ENCODE results near the gene OR9A2.

OR9A2 gene

DNA sequence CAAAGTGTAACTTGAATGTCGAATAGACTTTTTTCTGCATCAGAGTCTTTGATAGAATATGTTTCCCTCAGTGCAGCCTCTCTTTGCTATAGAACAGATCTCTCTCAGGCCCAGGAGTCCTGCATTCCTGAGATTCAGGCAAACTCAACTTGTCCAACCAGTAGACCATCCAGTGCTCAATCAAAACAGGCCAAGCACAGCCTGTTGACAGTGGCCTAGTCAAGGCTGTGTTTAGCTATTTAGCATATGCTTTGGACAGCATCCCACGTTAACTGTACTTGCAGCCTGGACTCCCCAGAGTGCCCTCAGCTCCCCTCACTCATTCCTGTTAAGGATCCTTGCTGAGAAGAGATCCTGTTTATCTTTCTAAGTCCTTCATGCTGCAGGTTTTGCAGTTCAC lies 41.5 kb upstream of the OR9A2 start:
- Histone ChIP-seq H4K20me1 (ENCODE audit: insufficient read depth, low read length) (no peaks in the 10 kb centered on the region), H3K79me2 (ENCODE audit: low read length) (no peaks in the 10 kb centered on the region), H3K36me3 (replicated peaks; ENCODE audit: insufficient read depth, low read length) (no peaks in the 10 kb centered on the region), H3K4me3 (ENCODE audit: low read length) (no peak overlapping the region), H2AFZ (ENCODE audit: low read length) (no peak overlapping the region), H3K4me2 (ENCODE audit: low read depth, low read length) (no peak overlapping the region), H3K9me3 (replicated peaks; ENCODE audit: insufficient read depth, low read length) (no peaks in the 10 kb centered on the region), H3K9me2 (replicated peaks; ENCODE audit: insufficient read depth, low read length) (no peaks in the 10 kb centered on the region), H3K9ac (ENCODE audit: low read length) (no peak overlapping the region), H3K4me1 (ENCODE audit: low read length) (no peaks in the 10 kb centered on the region), H3F3A (ENCODE audit: insufficient read depth, low read length) (no peaks in the 10 kb centered on the region), H3K27ac (ENCODE audit: low read length) (no peak overlapping the region), H3K27me3 (replicated peaks; ENCODE audit: insufficient read depth, low read length) (no peaks in the 10 kb centered on the region)
- TF ChIP-seq CTCF (IDR thresholded peaks at IDR 0.05; ENCODE audit: low read length) (no peak), EZH2 (optimal IDR thresholded peaks at IDR 0.05; ENCODE audit: low read depth, low read length) (no peak), EZH2phosphoT487 (IDR thresholded peaks at IDR 0.05; ENCODE audit: low read length) (no peak)
- DNase-seq: no peak

DNA sequence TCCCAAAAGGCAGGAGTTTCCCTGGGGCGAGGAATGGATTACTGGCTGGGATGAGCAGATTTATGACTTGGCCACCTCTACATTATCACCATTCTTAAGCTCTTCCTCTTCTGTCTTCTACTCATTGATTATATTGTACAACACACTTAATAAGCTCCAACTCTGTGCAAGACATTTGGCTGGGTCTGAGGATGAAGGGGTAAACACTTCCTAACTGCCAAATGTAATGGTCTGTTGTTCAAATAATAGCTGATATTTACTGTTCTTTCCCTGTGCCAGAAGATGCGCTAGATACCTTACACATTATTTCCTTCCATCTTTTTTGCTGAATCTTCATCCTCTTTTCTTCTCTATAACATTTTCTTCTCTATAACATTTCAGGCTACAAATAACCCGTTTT lies 36.8 kb upstream of the OR9A2 start:
- Histone ChIP-seq H3K9ac (ENCODE audit: low read length) (no peak overlapping the region), H2AFZ (ENCODE audit: low read length) (no peak overlapping the region), H3K9me3 (replicated peaks; ENCODE audit: insufficient read depth, low read length) (no peaks in the 10 kb centered on the region), H3K36me3 (replicated peaks; ENCODE audit: insufficient read depth, low read length) (no peaks in the 10 kb centered on the region), H3K4me2 (ENCODE audit: low read depth, low read length) (no peak overlapping the region), H3K4me3 (ENCODE audit: low read length) (no peak overlapping the region), H3K4me1 (ENCODE audit: low read length) (no peaks in the 10 kb centered on the region), H3K79me2 (ENCODE audit: low read length) (no peaks in the 10 kb centered on the region), H3F3A (ENCODE audit: insufficient read depth, low read length) (no peaks in the 10 kb centered on the region), H3K27me3 (replicated peaks; ENCODE audit: insufficient read depth, low read length) (no peaks in the 10 kb centered on the region), H4K20me1 (ENCODE audit: insufficient read depth, low read length) (no peaks in the 10 kb centered on the region), H3K27ac (ENCODE audit: low read length) (no peak overlapping the region), H3K9me2 (replicated peaks; ENCODE audit: insufficient read depth, low read length) (no peaks in the 10 kb centered on the region)
- no peak for DNase-seq
- TF ChIP-seq EZH2phosphoT487 (IDR thresholded peaks at IDR 0.05; ENCODE audit: low read length) (no peak), CTCF (IDR thresholded peaks at IDR 0.05; ENCODE audit: low read length) (no peak), EZH2 (optimal IDR thresholded peaks at IDR 0.05; ENCODE audit: low read depth, low read length) (no peak)

- Histone ChIP-seq H3K79me2 (ENCODE audit: low read length) (no peaks in the 10 kb centered on the region), H3K4me2 (ENCODE audit: low read depth, low read length) (no peak overlapping the region), H3K27ac (ENCODE audit: low read length) (no peak overlapping the region), H3K4me3 (ENCODE audit: low read length) (no peak overlapping the region), H2AFZ (ENCODE audit: low read length) (no peak overlapping the region), H3F3A (ENCODE audit: insufficient read depth, low read length) (no peaks in the 10 kb centered on the region), H3K9ac (ENCODE audit: low read length) (no peak overlapping the region), H4K20me1 (ENCODE audit: insufficient read depth, low read length) (no peaks in the 10 kb centered on the region), H3K4me1 (ENCODE audit: low read length) (no peaks in the 10 kb centered on the region), H3K27me3 (replicated peaks; ENCODE audit: insufficient read depth, low read length) (no peaks in the 10 kb centered on the region), H3K9me2 (replicated peaks; ENCODE audit: insufficient read depth, low read length) (no peaks in the 10 kb centered on the region), H3K36me3 (replicated peaks; ENCODE audit: insufficient read depth, low read length) (no peaks in the 10 kb centered on the region), H3K9me3 (replicated peaks; ENCODE audit: insufficient read depth, low read length) (no peaks in the 10 kb centered on the region)
- TF ChIP-seq CTCF (IDR thresholded peaks at IDR 0.05; ENCODE audit: low read length) (no peak), EZH2 (optimal IDR thresholded peaks at IDR 0.05; ENCODE audit: low read depth, low read length) (no peak), EZH2phosphoT487 (IDR thresholded peaks at IDR 0.05; ENCODE audit: low read length) (no peak)
- no peak for DNase-seq
Observed at GRCh38 chr7:143055754-143056153, 28.8 kb upstream of the OR9A2 start.
